SK-N-SH (cell line): Measurements from ENCODE around the gene GPR61. TPM values are rescaled to one million over a fixed set of nuclear protein-coding genes. Genes with fewer than 3 reads are reported as not detected.

Experiments
- CTCF ChIA-PET: fragments of 300-600, 350-600 bp; formaldehyde crosslinking; extraction: SDS; loops from one replicate; lab custom pipeline; 2021; lab: Yijun Ruan, JAX
- POLR2A ChIA-PET: fragments of 350-600 bp; sonication (Branson Sonifier 250); formaldehyde crosslinking; extraction: SDS; loops from one replicate; lab custom pipeline; 2020; ENCODE audit warnings: antibody characterized with exemption, inconsistent platforms; lab: Yijun Ruan, JAX
- DNase-seq: peaks from one replicate; pipeline ENCODE4 v3.0.0; 2012
- H2AFZ ChIP-seq: fragments of 200-600 bp; sonication (generic); 2 replicates; pipeline ENCODE4 v1.8.1; 2016; ENCODE audit warnings: antibody characterized with exemption, mild to moderate bottlenecking, low read depth
- H3F3A ChIP-seq: fragments of 200-600 bp; sonication (generic); replicated peaks from 2 replicates; pipeline ENCODE3; 2016; ENCODE audit warnings: antibody characterized with exemption, mild to moderate bottlenecking; ENCODE audit not compliant: insufficient read depth
- H3K27ac ChIP-seq, 2 experiments: fragments of 200-500 bp in 1 of 2; fragments of 200-600 bp in 1 of 2; sonication (Bioruptor generic) in 1 of 2; sonication (generic), shearing (Covaris generic) in 1 of 2; 2 replicates each; pipeline versions ENCODE4 v1.5.1 to v1.6.1; 2014 to 2016; ENCODE audit warnings: low read depth in 2 of 2, inconsistent platforms in 1 of 2, low read length in 1 of 2, mild to moderate bottlenecking in 1 of 2, mixed read lengths in 1 of 2
- H3K27me3 ChIP-seq: fragments of 200-600 bp; sonication (generic), shearing (Covaris generic); 2 replicates; pipeline ENCODE4 v1.6.1; 2016; ENCODE audit warnings: mixed run types; ENCODE audit not compliant: insufficient read depth
- H3K36me3 ChIP-seq, 2 experiments: fragments of 200-500 bp in 1 of 2; fragments of 200-600 bp in 1 of 2; sonication (Bioruptor generic) in 1 of 2; sonication (generic) in 1 of 2; replicated peaks in 1 of 2; 2 replicates each; pipeline versions ENCODE3 to v1.5.1; 2014 to 2016; ENCODE audit warnings: low read length in 1 of 2, mild to moderate bottlenecking in 1 of 2; ENCODE audit not compliant: insufficient read depth in 2 of 2, control insufficient read depth in 1 of 2
- H3K4me1 ChIP-seq, 2 experiments: fragments of 200-500 bp in 1 of 2; fragments of 200-600 bp in 1 of 2; sonication (Bioruptor generic) in 1 of 2; sonication (generic), shearing (Covaris generic) in 1 of 2; 2 replicates each; pipeline versions ENCODE4 v1.5.1 to v1.6.1; 2014 to 2016; ENCODE audit warnings: low read depth in 1 of 2, low read length in 1 of 2, mixed run types in 1 of 2; ENCODE audit not compliant: insufficient read depth in 2 of 2, control insufficient read depth in 1 of 2
- H3K4me2 ChIP-seq: fragments of 200-600 bp; sonication (generic), shearing (Covaris generic); 2 replicates; pipeline ENCODE4 v1.6.1; 2017; ENCODE audit warnings: mixed run types
- H3K4me3 ChIP-seq, 2 experiments: fragments of 200-500 bp in 1 of 2; fragments of 200-600 bp in 1 of 2; sonication (Bioruptor generic) in 1 of 2; sonication (generic), shearing (Covaris generic) in 1 of 2; 2 replicates each; pipeline versions ENCODE4 v1.5.1 to v1.8.1; 2014 to 2016; ENCODE audit warnings: low read depth in 2 of 2, inconsistent platforms in 1 of 2, low read length in 1 of 2, mild to moderate bottlenecking in 1 of 2, mixed read lengths in 1 of 2, moderate library complexity in 1 of 2
- H3K79me2 ChIP-seq: fragments of 200-600 bp; sonication (generic); 2 replicates; pipeline ENCODE4 v1.8.1; 2017; ENCODE audit warnings: mild to moderate bottlenecking; ENCODE audit not compliant: insufficient read depth
- H3K9ac ChIP-seq: fragments of 200-600 bp; sonication (generic); 2 replicates; pipeline ENCODE4 v1.6.1; 2017; ENCODE audit warnings: mixed run types
- H3K9me2 ChIP-seq: fragments of 200-600 bp; sonication (generic); 2 replicates; pipeline ENCODE4 v1.6.1; 2017; ENCODE audit warnings: mixed run types
- H3K9me3 ChIP-seq: fragments of 200-600 bp; sonication (generic); 2 replicates; pipeline ENCODE4 v1.6.1; 2017; ENCODE audit warnings: mixed run types, mild to moderate bottlenecking, moderate library complexity
- H4K20me1 ChIP-seq: fragments of 200-600 bp; sonication (generic); 2 replicates; pipeline ENCODE4 v1.6.1; 2017; ENCODE audit warnings: mild to moderate bottlenecking, mixed run types; ENCODE audit not compliant: insufficient read depth
- RFX5 ChIP-seq: IDR thresholded peaks from 2 replicates; pipeline ENCODE4 v1.6.1; 2012; ENCODE audit warnings: mild to moderate bottlenecking, improper control_type of control experiment, low read length
- WGBS: methylation state at CpG from one replicate; pipeline ENCODE4 v1.1.6; 2017; ENCODE audit warnings: low lambda C conversion rate; 5-methylcytosine and 5-hydroxymethylcytosine counted together
- polyA plus RNA-seq, 3 experiments: library from polyadenylated mRNA; depleted of rRNA; stranded (reverse); fragments of >200 nt; gene quantifications; 2 replicates each; pipeline ENCODE4 v1.2.3, GENCODE V29; 2012
- small RNA-seq, 7 experiments: library from RNA; depleted of rRNA; stranded (forward); fragments of <200 nt; gene quantifications; one replicate each; pipeline ENCODE3, GENCODE V24; 2012
- TF ChIP-seq, protein P1 (sequence below): fragments of 150-350 bp; IDR thresholded peaks from 2 replicates; pipeline ENCODE4 v1.6.1; 2016; ENCODE audit warnings: mild to moderate bottlenecking, low read depth, low read length

The GPR61 gene
- polyA plus RNA-seq, 1 of the 3 experiments (the other 2 are of a cell fraction): not detected

DNA sequence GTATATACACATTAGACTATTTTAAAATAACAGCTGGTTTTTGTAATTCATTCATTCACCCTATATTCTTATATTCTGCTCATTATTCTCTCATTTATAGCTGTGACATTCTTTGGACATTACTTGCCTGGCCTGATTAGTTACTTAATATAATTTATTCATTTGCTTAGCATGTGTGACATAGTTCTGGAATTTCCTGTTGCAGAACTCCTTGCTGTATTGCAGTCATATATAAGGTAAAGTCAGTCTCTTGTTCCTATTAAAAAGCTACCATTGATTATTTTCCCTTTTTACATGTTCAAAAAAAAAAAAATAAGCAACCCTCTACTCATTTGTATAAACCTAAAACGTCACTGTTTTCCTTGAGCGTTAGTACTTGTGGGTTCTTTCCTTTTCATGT is 55.9 kb downstream of the GPR61 start:
- Histone ChIP-seq H3F3A (no peaks in the 10 kb centered on the region), H2AFZ (no peak overlapping the region), H3K27me3 (no peaks in the 10 kb centered on the region), H3K4me2 (no peak overlapping the region), H3K9ac (no peak overlapping the region), H3K79me2 (peaks cover 23% of the 10 kb centered on the region; the same call in 1 of the 2 replicates), H3K9me2 (no peaks in the 10 kb centered on the region), H3K4me1 (peaks cover 0 to 11% of the 10 kb centered on the region in 2 experiments; a peak in 1 of 4 replicates), H3K27ac (no peak overlapping the region), H3K36me3 (peaks cover 71% of the 10 kb centered on the region in 2 experiments), H3K4me3 (no peak overlapping the region), H3K9me3 (no peaks in the 10 kb centered on the region), H4K20me1 (no peaks in the 10 kb centered on the region)
- POLR2A ChIA-PET: no interaction called here
- CTCF ChIA-PET: interaction anchor here (1.5 to 1.7 kb wide), 2 partner anchors 45 to 54 kb away, joined by 3 to 5 read pairs; no protein-coding TSS in a partner anchor
- DNase-seq: no peak
- TF ChIP-seq, protein P1, sequence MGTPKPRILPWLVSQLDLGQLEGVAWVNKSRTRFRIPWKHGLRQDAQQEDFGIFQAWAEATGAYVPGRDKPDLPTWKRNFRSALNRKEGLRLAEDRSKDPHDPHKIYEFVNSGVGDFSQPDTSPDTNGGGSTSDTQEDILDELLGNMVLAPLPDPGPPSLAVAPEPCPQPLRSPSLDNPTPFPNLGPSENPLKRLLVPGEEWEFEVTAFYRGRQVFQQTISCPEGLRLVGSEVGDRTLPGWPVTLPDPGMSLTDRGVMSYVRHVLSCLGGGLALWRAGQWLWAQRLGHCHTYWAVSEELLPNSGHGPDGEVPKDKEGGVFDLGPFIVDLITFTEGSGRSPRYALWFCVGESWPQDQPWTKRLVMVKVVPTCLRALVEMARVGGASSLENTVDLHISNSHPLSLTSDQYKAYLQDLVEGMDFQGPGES: no peak
- TF ChIP-seq RFX5: no peak
- WGBS: 97% methylated on average over 2 of the region's 2 CpGs

Small RNA genes lying within 50 kb of the gene (small RNA-seq; reads per million reads assigned to genes)
- gene RNU6V: 6.1 to 47.2 (median 20.6) reads per million in 7 experiments

Other genes with a start within 250 kb of the GPR61 start
- 0.07 TPM in 1 of 2 replicates, not detected in the other for gene MYBPHL, start 232.9 kb upstream of the GPR61 start, polyA plus RNA-seq (2012; rRNA removed)
- gene SORT1, start 142.0 kb upstream of the GPR61 start, polyA plus RNA-seq (2012; rRNA removed): 8.5 and 13.7 TPM in 2 replicates
- 118 and 139 TPM in 2 replicates for gene PSMA5, start 113.4 kb upstream of the GPR61 start, polyA plus RNA-seq (2012; rRNA removed)
- 0.03 and 0.05 TPM in 2 replicates for gene SYPL2, start 73.3 kb upstream of the GPR61 start, polyA plus RNA-seq (2012; rRNA removed)
- gene ATXN7L2, start 56.0 kb upstream of the GPR61 start, polyA plus RNA-seq (2012; rRNA removed): 3.9 and 4.0 TPM in 2 replicates
- 5.4 and 8.9 TPM in 2 replicates for gene CYB561D1, start 45.8 kb upstream of the GPR61 start, polyA plus RNA-seq (2012; rRNA removed)
- gene AMIGO1, start 30.1 kb upstream of the GPR61 start, polyA plus RNA-seq (2012; rRNA removed): 0.93 and 0.95 TPM in 2 replicates
- gene GNAI3, start 8.7 kb downstream of the GPR61 start, polyA plus RNA-seq (2012; rRNA removed): 4.0 and 4.8 TPM in 2 replicates
- 0.16 TPM in 2 replicates for gene GNAT2, start 79.7 kb downstream of the GPR61 start, polyA plus RNA-seq (2012; rRNA removed)
- gene AMPD2, start 80.0 kb downstream of the GPR61 start, polyA plus RNA-seq (2012; rRNA removed): 59.1 and 63.7 TPM in 2 replicates
- 34.2 and 36.1 TPM in 2 replicates for gene GSTM4, start 116.2 kb downstream of the GPR61 start, polyA plus RNA-seq (2012; rRNA removed)
- 70.2 and 97.6 TPM in 2 replicates for gene GSTM2, start 128.2 kb downstream of the GPR61 start, polyA plus RNA-seq (2012; rRNA removed)
- gene GSTM1, start 147.9 kb downstream of the GPR61 start, polyA plus RNA-seq (2012; rRNA removed): not detected in 2 replicates
- gene GSTM5, start 172.4 kb downstream of the GPR61 start, polyA plus RNA-seq (2012; rRNA removed): not detected in 2 replicates
- gene GSTM3, start 201.2 kb downstream of the GPR61 start, polyA plus RNA-seq (2012; rRNA removed): 84.9 and 86.6 TPM in 2 replicates
- gene EPS8L3, start 224.1 kb downstream of the GPR61 start, polyA plus RNA-seq (2012; rRNA removed): not detected in 2 replicates